C4-2B (cell line): ENCODE measurements around the gene PIGW.

Source experiments
- H3K27ac ChIP-seq: fragments of 450-650 bp; 2 replicates; pipeline ENCODE4 v1.5.1; 2017
- ZFX ChIP-seq: fragments of 450-650 bp; IDR thresholded peaks from 2 replicates; pipeline ENCODE4 v1.6.1; 2017
- TF ChIP-seq, protein P1 (sequence below): fragments of 450-650 bp; conservative IDR thresholded peaks from 2 replicates; pipeline ENCODE4 v1.5.1; 2017; ENCODE audit warnings: mild to moderate bottlenecking

PIGW gene

DNA sequence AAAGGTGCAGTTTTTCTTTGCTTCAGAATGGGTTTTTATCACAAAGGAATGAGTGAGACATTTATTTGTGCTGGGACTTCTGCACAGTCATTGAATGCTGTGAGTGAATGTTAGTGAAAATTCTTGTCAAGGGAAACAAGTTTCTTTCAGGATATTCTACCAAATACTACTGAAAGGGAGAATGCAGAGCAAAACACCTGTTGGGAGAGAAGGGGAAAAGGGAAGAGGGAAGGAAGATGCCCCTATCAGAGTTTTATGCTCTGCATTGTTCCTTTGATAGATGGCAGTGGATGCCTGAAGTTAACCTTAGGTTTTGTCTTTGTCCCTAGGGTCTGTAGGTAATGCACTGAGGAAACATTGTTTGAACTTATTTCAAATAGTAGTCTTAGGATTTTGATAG, 13.0 kb downstream of the PIGW start:
- TF ChIP-seq ZFX = no peak
- TF ChIP-seq, protein P1, sequence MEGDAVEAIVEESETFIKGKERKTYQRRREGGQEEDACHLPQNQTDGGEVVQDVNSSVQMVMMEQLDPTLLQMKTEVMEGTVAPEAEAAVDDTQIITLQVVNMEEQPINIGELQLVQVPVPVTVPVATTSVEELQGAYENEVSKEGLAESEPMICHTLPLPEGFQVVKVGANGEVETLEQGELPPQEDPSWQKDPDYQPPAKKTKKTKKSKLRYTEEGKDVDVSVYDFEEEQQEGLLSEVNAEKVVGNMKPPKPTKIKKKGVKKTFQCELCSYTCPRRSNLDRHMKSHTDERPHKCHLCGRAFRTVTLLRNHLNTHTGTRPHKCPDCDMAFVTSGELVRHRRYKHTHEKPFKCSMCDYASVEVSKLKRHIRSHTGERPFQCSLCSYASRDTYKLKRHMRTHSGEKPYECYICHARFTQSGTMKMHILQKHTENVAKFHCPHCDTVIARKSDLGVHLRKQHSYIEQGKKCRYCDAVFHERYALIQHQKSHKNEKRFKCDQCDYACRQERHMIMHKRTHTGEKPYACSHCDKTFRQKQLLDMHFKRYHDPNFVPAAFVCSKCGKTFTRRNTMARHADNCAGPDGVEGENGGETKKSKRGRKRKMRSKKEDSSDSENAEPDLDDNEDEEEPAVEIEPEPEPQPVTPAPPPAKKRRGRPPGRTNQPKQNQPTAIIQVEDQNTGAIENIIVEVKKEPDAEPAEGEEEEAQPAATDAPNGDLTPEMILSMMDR = no peak
- no peak overlapping the region for H3K27ac ChIP-seq

DNA sequence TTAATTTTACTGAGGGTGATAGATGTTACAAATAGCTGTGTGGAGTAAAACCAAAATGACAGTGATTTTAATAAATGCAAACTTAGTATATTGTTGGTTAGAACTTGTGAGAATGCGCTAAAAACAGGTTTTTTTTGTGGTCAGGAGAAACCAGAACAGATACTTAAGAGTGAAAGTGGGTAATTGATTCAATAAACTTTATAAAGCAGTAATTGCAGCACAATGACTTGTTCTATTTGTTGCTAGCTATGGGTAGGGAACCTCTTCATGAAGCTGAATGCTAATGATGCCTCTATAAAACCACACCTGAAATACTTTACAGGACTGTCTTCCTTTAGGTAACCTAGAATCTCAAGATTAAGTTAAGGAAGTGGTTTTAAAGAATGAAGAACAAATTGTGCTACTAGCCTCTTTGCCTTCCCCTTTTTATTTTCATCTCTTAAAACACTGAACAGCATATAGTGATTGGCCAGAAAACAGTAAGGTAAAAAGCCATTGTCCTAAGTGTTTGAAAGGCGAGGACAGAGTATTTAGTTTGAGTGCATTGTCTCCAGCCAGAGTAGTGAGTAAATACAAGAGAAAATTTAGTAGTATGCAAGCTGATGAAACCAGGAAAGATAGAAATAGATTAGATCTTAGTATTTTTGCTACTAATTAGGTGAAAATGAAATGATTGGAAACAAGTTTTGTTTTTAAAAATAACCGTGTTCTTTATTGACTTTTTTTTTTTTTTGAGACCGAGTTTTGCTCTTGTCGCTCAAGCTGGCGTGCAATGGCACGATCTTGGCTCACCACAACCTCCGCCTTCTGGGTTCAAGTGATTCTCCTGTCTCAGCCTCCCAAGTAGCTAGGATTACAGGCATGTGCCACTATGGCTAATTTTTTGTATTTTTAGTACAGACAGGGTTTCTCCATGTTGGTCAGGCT, 16.0 kb downstream of the PIGW start:
- TF ChIP-seq, protein P1 = no peak
- TF ChIP-seq ZFX = no peak
- no peak overlapping the region for H3K27ac ChIP-seq

DNA sequence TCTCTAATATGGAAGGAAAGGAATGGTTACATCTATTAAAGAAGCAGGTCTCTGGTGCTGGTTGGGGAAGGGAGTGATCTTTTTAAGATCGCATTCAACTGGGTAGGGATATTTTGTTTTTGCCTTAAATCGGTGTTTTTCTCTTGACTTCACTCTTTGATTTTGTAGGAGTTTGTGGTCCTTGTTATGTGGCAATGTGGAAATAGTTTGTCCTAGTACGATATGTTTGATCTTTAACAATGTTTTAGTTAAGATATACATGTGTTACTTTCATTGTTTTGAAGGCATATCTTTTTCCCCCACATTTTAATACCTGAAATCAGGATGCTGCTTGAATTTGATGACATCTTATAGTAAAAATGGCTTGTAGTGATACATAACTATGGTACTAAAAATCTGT, 18.7 kb downstream of the PIGW start:
- TF ChIP-seq, protein P1 = no peak
- TF ChIP-seq ZFX = no peak
- H3K27ac ChIP-seq = no peak overlapping the region

DNA sequence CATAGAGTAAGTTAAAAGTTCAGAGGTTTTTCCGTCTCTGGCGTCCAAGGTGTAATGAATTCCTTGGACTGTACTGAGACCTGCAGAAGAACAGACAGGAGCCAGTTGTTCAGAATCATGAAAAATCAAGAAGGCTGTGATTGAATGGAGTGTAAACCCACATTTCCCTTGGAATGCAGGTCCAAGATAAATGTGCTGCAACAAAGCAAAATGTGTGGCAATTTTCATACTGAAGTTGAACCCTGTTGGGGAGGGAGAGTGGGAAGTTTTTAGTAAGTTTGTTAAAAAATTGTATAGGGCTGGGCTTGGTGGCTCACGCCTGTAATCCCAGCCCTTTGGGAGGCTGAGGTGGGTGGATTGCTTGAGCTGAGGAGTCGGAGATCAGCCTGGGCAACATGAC, 31.3 kb downstream of the PIGW start:
- TF ChIP-seq ZFX = no peak
- TF ChIP-seq, protein P1 = no peak
- H3K27ac ChIP-seq = no peak overlapping the region

DNA sequence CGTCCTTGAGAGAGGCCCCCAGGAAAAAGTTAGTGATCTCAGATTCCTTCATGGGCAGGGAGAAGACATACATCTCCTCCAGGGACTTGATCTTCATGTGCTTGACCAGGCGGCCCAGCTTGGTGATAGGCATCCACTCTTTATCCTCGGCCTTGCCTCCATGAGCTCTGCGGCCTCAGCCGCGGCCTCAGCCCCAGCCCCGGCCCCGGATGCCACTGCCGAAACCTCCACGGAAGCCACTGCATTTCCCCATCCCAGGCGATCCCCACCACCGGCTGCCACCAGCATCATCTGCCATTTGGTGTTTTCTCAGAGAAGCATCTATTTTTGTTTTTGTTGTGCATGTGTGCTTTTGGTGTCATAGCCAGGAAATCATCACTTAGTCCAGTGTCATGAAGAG, 40.2 kb downstream of the PIGW start:
- no peak overlapping the region for H3K27ac ChIP-seq
- no peak for TF ChIP-seq ZFX
- TF ChIP-seq, protein P1 = no peak

DNA sequence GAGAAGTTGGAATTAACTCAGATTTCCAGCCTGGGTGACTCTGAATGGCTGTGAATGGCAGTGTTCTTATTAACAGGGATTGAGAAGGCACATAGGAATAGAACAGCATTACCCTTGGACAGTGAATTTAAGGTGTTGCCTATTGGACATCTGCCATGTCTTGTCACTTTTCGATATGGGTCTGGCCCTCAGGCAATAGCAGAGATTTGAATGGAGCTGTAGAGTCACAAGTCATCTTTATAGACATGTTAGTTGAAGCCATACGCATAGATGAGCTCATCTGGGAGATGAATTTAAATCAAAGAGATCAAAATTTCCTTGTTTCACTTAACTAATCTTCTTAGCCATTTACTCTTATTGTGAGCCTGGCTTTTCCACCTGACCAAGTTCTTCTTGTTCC, 42.0 kb downstream of the PIGW start:
- no peak overlapping the region for H3K27ac ChIP-seq
- TF ChIP-seq, protein P1 = no peak
- TF ChIP-seq ZFX = no peak

DNA sequence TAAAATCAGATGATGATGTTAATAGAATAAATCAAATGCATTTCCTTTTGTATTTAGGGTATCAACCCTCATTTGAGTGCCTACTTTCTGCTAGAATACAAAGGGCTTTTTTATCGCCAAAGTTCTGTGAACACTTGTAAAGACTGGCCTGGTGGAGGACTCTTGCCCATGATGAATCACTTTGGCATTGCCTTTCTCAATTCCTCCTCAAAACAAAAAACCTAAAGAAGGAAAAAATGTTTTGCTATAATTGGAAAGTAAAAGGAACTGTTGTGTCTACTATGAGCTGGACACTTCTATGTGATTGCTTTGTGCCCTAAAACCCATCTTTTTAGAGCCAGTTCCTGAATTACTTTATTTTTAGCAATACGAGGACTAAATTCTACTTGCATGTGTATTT, 43.9 kb downstream of the PIGW start:
- H3K27ac ChIP-seq = no peak overlapping the region
- TF ChIP-seq, protein P1 = no peak
- TF ChIP-seq ZFX = no peak
